OCI-LY7 (cell line): ENCODE results near the gene PTPRE. TPM values are rescaled to one million over a fixed set of nuclear protein-coding genes. Genes with fewer than 3 reads are reported as not detected.

ENCODE experiments used
- BruUV-seq: library from RNA; stranded (reverse); fragments of 400-500 nt; replicated peaks from 2 replicates; lab custom pipeline; 2021; lab: Mats Ljungman, UMichigan
- CTCF ChIA-PET: fragments of 300-600 bp; sonication (Branson Sonifier 250); formaldehyde crosslinking; loops from one replicate; lab custom pipeline; 2022; ENCODE audit warnings: antibody characterized with exemption; ENCODE audit not compliant: unreplicated experiment; lab: Charles Lee
- POLR2A ChIA-PET: fragments of 300-600 bp; sonication (Branson Sonifier 250); formaldehyde crosslinking; loops from one replicate; lab custom pipeline; 2022; ENCODE audit warnings: antibody characterized with exemption; lab: Charles Lee
- DNase-seq: peaks from one replicate; pipeline ENCODE4 v3.0.0-alpha.2; 2015; ENCODE audit warnings: low spot score
- H2AFZ ChIP-seq: fragments of 200-600 bp; sonication (generic), shearing (Covaris generic); 2 replicates; pipeline ENCODE4 v1.6.1; 2014; ENCODE audit warnings: mild to moderate bottlenecking, antibody characterized with exemption, low read length, moderate library complexity
- H3K27ac ChIP-seq: fragments of 200-600 bp; sonication (generic); 2 replicates; pipeline ENCODE4 v1.5.1; 2014; ENCODE audit warnings: mixed run types, low read depth, mild to moderate bottlenecking, moderate library complexity, low read length, inconsistent platforms; ENCODE audit not compliant: poor library complexity, severe bottlenecking
- H3K36me3 ChIP-seq: fragments of 200-600 bp; sonication (generic); 2 replicates; pipeline ENCODE4 v1.6.1; 2014; ENCODE audit warnings: mild to moderate bottlenecking, antibody characterized with exemption, low read length, moderate library complexity, mixed read lengths; ENCODE audit not compliant: insufficient read depth
- H3K4me1 ChIP-seq: fragments of 200-600 bp; sonication (generic); 2 replicates; pipeline ENCODE4 v1.5.1; 2014; ENCODE audit warnings: mild to moderate bottlenecking, low read length; ENCODE audit not compliant: insufficient read depth, poor library complexity, severe bottlenecking
- H3K4me2 ChIP-seq: fragments of 200-600 bp; sonication (generic); 2 replicates; pipeline ENCODE4 v1.6.1; 2014; ENCODE audit warnings: mild to moderate bottlenecking, low read length
- H3K4me3 ChIP-seq: fragments of 200-600 bp; sonication (generic); 2 replicates; pipeline ENCODE4 v1.5.1; 2014; ENCODE audit warnings: mild to moderate bottlenecking, low read depth, low read length; ENCODE audit not compliant: poor library complexity, severe bottlenecking
- H3K79me2 ChIP-seq: fragments of 200-600 bp; sonication (generic); 2 replicates; pipeline ENCODE4 v1.6.1; 2016; ENCODE audit warnings: low read depth, mild to moderate bottlenecking, low read length, moderate library complexity, mixed read lengths; ENCODE audit not compliant: insufficient read depth
- H3K9me2 ChIP-seq: fragments of 200-600 bp; sonication (generic); 2 replicates; pipeline ENCODE4 v1.6.1; 2016; ENCODE audit warnings: mild to moderate bottlenecking, low read length, mixed read lengths; ENCODE audit not compliant: insufficient read depth
- H3K9me3 ChIP-seq: fragments of 200-600 bp; sonication (generic); 2 replicates; pipeline ENCODE4 v1.6.1; 2014; ENCODE audit warnings: mild to moderate bottlenecking, mixed run types, low read length, mixed read lengths
- H4K20me1 ChIP-seq: fragments of 200-600 bp; sonication (generic); 2 replicates; pipeline ENCODE4 v1.6.1; 2014; ENCODE audit warnings: mild to moderate bottlenecking, antibody characterized with exemption, low read length, moderate library complexity, mixed read lengths; ENCODE audit not compliant: insufficient read depth
- EZH2phosphoT487 ChIP-seq: fragments of 200-600 bp; sonication (generic); IDR thresholded peaks from 2 replicates; pipeline ENCODE4 v1.6.1; 2018; ENCODE audit warnings: low read depth, borderline replicate concordance, mild to moderate bottlenecking, mixed run types, antibody characterized with exemption, low read length, moderate library complexity, mixed read lengths
- intact Hi-C: fragments of 100-400 bp; cut with micrococcal nuclease; formaldehyde crosslinking; loops from one replicate; pipeline ENCODE4 v1.10.0; 2022; ENCODE audit not compliant: unreplicated experiment
- total RNA-seq, 2 experiments: library from RNA; depleted of rRNA in 1 of 2; stranded (reverse); fragments of >200 nt in 1 of 2; shearing (Covaris generic) in 1 of 2; gene quantifications; 2 replicates each; pipeline ENCODE4 v1.2.3, GENCODE V29; 2014 to 2022
- TF ChIP-seq, protein P1 (sequence below): fragments of 200-600 bp; sonication (generic); conservative IDR thresholded peaks from 2 replicates; pipeline ENCODE4 v1.5.1; 2014; ENCODE audit warnings: mild to moderate bottlenecking, antibody characterized with exemption, low read length, moderate library complexity, mixed read lengths

PTPRE gene
- total RNA-seq, 2 experiments from 2014 or later = 6.8 to 8.3 TPM

- Histone ChIP-seq H3K4me2 (no peak overlapping the region), H3K9me3 (no peaks in the 10 kb centered on the region), H3K27ac (no peak overlapping the region), H3K4me3 (no peak overlapping the region), H3K4me1 (no peaks in the 10 kb centered on the region), H3K36me3 (no peaks in the 10 kb centered on the region), H3K9me2 (no peaks in the 10 kb centered on the region), H2AFZ (no peak overlapping the region), H4K20me1 (no peaks in the 10 kb centered on the region), H3K79me2 (no peaks in the 10 kb centered on the region)
- TF ChIP-seq EZH2phosphoT487 = no peak
- DNase-seq = no peak
- ChIA-PET POLR2A (interaction anchor here (0.6 kb wide), 1 partner anchor 102 kb away, joined by 4 read pairs; no protein-coding TSS in a partner anchor), CTCF (no interaction called here)
- no TSS peak for BruUV-seq
- intact Hi-C loops = no loop called here
Measured at GRCh38 chr10:127863231-127863825, 43.6 kb upstream of the PTPRE start.

GRCh38 chr10:127866276-127867013 is 40.5 kb upstream of the PTPRE start:
- no peak for DNase-seq
- H3K79me2 ChIP-seq = no peaks in the 10 kb centered on the region
- H3K9me3 ChIP-seq = peaks cover 11% of the 10 kb centered on the region; the same call in 1 of the 2 replicates
- CTCF ChIA-PET = no interaction called here
- POLR2A ChIA-PET = no interaction called here
- no peaks in the 10 kb centered on the region for H3K4me1 ChIP-seq
- intact Hi-C loops = no loop called here
- H3K4me2 ChIP-seq = no peak overlapping the region
- H3K36me3 ChIP-seq = no peaks in the 10 kb centered on the region
- no peaks in the 10 kb centered on the region for H4K20me1 ChIP-seq
- TF ChIP-seq, protein P1, sequence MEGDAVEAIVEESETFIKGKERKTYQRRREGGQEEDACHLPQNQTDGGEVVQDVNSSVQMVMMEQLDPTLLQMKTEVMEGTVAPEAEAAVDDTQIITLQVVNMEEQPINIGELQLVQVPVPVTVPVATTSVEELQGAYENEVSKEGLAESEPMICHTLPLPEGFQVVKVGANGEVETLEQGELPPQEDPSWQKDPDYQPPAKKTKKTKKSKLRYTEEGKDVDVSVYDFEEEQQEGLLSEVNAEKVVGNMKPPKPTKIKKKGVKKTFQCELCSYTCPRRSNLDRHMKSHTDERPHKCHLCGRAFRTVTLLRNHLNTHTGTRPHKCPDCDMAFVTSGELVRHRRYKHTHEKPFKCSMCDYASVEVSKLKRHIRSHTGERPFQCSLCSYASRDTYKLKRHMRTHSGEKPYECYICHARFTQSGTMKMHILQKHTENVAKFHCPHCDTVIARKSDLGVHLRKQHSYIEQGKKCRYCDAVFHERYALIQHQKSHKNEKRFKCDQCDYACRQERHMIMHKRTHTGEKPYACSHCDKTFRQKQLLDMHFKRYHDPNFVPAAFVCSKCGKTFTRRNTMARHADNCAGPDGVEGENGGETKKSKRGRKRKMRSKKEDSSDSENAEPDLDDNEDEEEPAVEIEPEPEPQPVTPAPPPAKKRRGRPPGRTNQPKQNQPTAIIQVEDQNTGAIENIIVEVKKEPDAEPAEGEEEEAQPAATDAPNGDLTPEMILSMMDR = no peak
- TF ChIP-seq EZH2phosphoT487 = no peak
- H2AFZ ChIP-seq = no peak overlapping the region
- H3K27ac ChIP-seq = no peak overlapping the region
- no peak overlapping the region for H3K4me3 ChIP-seq
- no TSS peak for BruUV-seq
- no peaks in the 10 kb centered on the region for H3K9me2 ChIP-seq

- Histone ChIP-seq H3K36me3 (no peaks in the 10 kb centered on the region), H4K20me1 (no peaks in the 10 kb centered on the region), H3K4me1 (no peaks in the 10 kb centered on the region), H3K9me2 (no peaks in the 10 kb centered on the region), H3K4me2 (no peak overlapping the region), H2AFZ (no peak overlapping the region), H3K27ac (no peak overlapping the region), H3K9me3 (peaks cover 11% of the 10 kb centered on the region; the same call in 1 of the 2 replicates), H3K79me2 (no peaks in the 10 kb centered on the region), H3K4me3 (no peak overlapping the region)
- CTCF ChIA-PET = no interaction called here
- no TSS peak for BruUV-seq
- no peak for TF ChIP-seq EZH2phosphoT487
- TF ChIP-seq, protein P1 = no peak
- intact Hi-C loops = no loop called here
- POLR2A ChIA-PET = no interaction called here
- no peak for DNase-seq
Measured at GRCh38 chr10:127867805-127868204, 39.1 kb upstream of the PTPRE start.
